OCI-M2 (cell line): ENCODE measurements around the gene MRPS34.

Experiments
- DNase-seq: peaks from one replicate; lab custom pipeline; 2025; ENCODE audit not compliant: unreplicated experiment; lab: John Stamatoyannopoulos, UW

The MRPS34 gene

DNA sequence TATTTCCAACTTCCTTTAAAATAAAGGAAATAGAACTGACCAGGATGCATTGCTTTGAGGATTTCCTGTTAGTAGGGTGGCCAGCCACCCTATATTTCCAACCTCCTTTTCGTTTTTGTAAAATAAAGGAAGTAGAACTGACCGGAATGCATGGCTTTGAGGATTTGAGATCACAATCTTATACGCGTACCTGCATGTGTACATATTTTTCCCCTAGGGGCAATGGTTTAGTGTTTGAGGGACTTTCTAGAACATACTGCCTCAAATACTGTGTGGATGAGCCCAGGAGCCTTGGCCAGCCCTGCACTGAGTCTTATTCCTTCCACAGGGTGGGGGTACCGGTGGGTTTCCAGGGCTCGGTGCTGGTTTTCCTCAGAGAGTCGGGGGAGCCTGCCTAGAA lies 41.3 kb downstream of the MRPS34 start:
- no peak for DNase-seq

DNA sequence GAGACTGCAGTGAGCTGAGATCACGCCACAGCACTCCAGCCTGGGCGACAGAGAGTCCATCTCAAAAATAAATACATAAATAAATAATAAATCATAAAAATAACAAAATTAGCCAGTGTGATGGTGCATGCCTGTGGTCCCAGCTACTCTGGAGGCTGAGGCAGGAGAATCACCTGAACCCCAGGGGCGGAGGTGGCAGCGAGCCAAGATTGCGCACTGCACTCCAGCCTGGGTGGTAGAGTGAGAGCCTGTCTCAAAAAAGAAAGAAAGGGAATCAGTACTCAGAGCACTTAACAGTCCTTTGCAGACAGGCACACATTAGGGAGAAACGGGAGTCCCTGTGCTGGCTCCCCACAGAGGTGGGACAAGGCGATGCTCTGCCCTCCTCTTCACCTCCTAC lies 41.9 kb downstream of the MRPS34 start:
- no peak for DNase-seq

DNA sequence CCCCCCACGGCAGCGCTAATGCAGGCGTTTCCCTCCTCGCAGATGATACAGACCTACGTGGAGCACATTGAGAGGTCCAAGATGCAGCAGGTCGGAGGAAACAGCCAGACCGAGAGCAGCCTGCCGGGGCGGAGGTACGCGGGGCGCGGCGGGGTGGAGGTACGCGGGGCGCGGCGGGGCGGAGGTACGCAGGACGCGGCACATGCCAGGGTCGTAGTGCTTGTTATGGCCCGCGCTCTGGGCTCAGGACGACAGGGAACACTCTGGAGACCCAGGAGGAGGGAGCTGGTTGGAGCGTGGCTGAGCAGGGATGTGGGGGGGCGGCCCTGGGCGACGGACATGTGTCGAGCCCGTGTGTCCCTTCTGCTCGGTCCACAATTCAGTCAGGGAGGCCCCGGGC lies 43.5 kb downstream of the MRPS34 start:
- DNase-seq: no peak

DNA sequence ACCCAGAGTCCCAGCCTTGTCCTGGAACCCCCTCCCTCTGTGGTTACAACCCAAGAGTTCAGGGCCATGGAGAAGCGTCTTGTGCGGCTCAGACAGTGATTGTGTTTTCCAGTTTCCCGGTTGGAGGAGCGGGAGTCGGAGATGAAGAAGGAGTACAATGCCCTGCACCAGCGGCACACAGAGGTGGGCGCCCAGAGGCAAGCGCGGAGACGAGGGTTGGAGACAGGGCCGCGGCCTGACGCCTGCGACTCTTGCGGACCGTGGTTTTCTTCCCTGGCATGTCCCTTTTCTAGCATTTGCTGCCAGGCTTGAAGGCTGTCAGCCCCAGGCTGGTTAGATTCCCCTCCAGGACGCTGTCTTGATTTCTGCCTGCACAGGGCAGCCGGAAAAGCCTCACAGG lies 43.9 kb downstream of the MRPS34 start:
- no peak for DNase-seq

DNA sequence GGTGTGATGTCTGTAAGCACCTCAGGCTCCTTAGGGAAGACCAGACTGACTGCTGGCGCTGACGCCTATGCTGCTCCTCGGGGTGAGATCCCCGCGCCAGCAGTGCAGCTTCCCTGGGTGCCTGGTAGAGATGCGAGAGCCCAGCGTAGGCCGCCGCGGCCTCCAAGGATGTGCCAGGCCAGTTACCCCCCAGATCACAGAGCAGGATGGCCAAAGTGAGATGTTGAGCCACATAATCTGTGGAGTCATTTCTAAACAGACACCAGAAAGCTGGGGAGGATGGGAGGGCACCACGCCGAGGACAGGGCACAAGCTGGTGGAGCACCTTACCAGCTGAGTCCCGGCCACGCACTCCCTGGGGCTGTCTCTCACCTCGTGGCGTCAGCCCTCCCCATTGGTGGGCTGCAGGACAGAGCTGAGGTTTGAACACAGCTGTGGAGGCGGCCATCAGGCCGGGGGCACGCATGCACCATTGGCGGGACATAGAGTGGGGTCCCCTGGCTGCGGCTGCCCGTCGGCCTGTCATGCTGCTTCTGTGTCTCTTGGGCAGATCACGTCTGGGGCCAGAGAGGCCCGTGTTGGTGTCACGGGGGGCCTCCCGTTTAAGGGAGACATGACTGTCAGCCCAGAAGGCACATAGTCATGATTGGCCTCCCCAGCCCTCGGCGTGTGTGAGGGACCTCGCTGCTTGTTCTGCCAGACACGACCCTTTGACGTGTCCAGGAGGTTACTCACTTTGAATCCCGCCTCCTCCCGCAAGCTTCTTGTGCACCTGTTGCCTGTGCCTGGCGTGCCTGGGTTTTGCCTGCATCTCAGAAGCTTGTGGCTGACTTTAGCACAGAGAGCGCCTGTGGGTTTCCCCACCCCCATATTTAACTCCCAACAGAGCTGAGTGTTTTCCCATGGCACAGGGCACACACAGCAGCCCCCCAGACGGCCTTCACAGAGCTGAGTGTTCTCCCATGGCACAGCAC lies 45.0 kb downstream of the MRPS34 start:
- DNase-seq: no peak

DNA sequence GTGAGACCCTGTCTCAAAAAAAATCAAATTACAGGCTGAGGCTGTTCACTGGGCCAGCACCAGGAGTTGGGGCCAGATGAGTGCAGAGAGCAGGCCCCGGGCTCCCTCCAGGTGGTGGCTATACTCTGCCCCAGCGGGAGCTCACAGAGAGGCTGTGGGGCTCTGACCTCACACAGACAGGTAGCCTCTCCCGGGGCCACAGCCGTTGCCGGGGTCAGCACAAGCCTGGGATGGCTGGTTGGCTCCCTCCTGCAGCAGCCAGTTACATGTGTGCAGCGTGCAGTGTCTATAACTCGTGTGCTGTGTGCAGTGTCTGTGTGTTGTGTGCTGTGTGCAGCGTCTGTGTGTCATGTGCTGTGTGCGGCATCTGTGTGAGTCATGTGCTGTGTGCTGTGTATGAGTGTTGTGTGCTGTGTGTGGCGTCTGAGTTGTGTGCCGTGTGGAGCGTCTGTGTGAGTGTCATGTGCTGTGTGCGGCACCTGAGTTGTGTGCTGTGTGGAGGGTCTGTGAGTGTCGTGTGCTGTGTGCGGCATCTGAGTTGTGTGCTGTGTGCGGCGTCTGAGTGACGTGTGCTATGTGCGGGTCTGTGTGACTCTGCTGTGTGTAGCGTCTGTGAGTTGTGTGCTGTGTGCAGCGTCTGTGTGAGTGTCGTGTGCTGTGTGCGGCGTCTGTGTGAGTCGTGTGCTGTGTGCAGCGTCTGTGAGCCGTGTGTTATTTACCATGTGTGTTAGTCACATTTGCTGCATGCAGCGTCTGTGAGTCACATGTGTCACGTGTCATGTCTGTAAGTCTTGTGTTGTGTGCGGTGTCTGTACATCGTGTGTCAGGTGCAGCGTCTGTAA lies 46.1 kb downstream of the MRPS34 start:
- no peak for DNase-seq

DNA sequence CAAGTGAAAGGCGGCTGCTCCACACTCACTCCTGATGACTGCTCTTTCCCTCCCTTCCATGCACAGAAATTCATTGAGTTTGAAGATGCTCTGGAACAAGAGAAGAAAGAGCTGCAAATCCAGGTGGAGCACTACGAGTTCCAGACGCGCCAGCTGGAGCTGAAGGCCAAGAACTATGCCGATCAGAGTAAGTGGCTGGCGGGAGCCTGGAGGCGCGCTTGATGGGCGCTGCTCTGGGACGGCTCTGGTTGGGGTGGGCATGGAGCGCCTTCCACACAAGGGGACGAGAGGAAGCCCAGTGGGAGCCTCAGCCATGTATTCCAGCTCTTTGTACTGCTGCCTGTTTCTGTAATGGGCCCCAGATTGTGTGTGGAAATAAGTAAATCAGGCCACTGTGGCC lies 48.4 kb downstream of the MRPS34 start:
- DNase-seq: no peak

DNA sequence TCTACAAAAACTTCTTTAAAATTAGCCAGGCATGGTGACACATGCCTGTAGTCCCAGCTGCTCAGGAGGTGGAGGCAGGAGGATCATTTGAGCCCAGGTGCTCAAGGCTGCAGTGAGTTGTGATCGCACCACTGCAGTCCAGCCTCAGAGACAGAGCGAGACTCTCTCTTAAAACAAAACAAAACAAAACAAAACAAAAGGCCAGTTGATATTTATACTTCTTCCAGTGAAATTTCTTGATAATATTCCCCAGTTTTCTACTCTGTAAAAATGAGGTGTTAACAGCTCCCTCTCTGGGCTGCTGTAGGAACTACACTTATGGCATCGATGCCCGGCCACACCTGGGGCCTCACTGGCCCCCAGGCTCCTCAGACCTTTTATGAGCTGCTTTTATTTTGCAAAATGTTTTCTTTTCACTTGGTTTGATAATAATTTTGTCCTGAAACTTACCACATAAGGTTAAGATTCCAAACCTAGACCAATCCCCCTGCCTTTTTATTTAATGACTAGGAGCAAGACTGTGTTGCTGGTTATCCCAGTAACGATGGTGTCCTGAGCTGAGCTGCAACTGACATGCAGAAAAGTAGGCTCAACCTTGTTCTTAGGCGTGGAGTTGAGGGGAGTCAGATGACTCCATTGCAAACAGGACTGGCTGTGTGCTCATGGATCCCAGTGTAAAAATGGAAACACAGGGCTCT lies 49.3 kb downstream of the MRPS34 start:
- DNase-seq: no peak
